Activated CD8-positive, alpha-beta T cell treated with anti-CD3 and anti-CD28 coated beads, Interleukin-2, amount 10 ng/mL, durations not matched to agents 7 days and 5 days (primary cell): Measurements from ENCODE around the gene USHBP1. TPM values are rescaled to one million over a fixed set of nuclear protein-coding genes. Genes with fewer than 3 reads are reported as not detected.

Experiments used
- ATAC-seq: fragments of 150-1000 bp; cut with Tn5 transposase; one replicate; pipeline ENCODE4 v1.10.0; 2021; ENCODE audit warnings: moderate library complexity
- CTCF ChIA-PET: fragments of 350-600 bp; sonication (Branson Sonifier 250); formaldehyde crosslinking; loops from one replicate; lab custom pipeline; 2021; ENCODE audit warnings: antibody characterized with exemption; lab: Charles Lee
- POLR2A ChIA-PET: fragments of 350-600 bp; sonication (Branson Sonifier 250); formaldehyde crosslinking; loops from one replicate; lab custom pipeline; 2021; ENCODE audit warnings: antibody characterized with exemption; lab: Charles Lee
- DNase-seq: peaks from one replicate; pipeline ENCODE4 v3.0.0-alpha.2; 2020
- H3K27ac Mint-ChIP-seq: one replicate; pipeline ENCODE4 v1.8.0; 2021; ENCODE audit warnings: mild to moderate bottlenecking, mixed read lengths
- H3K27me3 Mint-ChIP-seq: one replicate; pipeline ENCODE4 v1.8.0; 2021; ENCODE audit warnings: low read depth, mixed read lengths
- H3K36me3 Mint-ChIP-seq: one replicate; pipeline ENCODE4 v1.8.0; 2021; ENCODE audit warnings: low read depth, mixed read lengths
- H3K4me1 Mint-ChIP-seq: one replicate; pipeline ENCODE4 v1.8.0; 2021; ENCODE audit warnings: low read depth, mixed read lengths
- H3K4me3 Mint-ChIP-seq: one replicate; pipeline ENCODE4 v1.8.0; 2021; ENCODE audit warnings: mild to moderate bottlenecking, mixed read lengths
- H3K9me3 Mint-ChIP-seq: one replicate; pipeline ENCODE4 v1.8.0; 2022; ENCODE audit warnings: mixed read lengths; ENCODE audit not compliant: insufficient read depth
- total RNA-seq, 2 experiments: library from RNA; stranded (reverse); gene quantifications; one replicate each; pipeline ENCODE4 v1.2.3, GENCODE V29; 2021

The USHBP1 gene
- total RNA-seq, 2 experiments from 2014 or later: not detected

GRCh38 chr19:17236811-17237543 is 27.6 kb downstream of the USHBP1 start:
- POLR2A ChIA-PET: no interaction called here
- no peaks in the 10 kb centered on the region for H3K9me3 Mint-ChIP-seq
- H3K27me3 Mint-ChIP-seq: no peaks in the 10 kb centered on the region
- H3K4me3 Mint-ChIP-seq: no peak overlapping the region
- H3K4me1 Mint-ChIP-seq: peaks cover 12% of the 10 kb centered on the region
- CTCF ChIA-PET: interaction anchor here (1.4 to 4.4 kb wide), 3 partner anchors 10 to 46 kb away, joined by 4 to 16 read pairs (median 13); partner anchors contain the start of gene BABAM1
- DNase-seq: no peak
- ATAC-seq: no peak
- H3K27ac Mint-ChIP-seq: no peak overlapping the region
- peaks cover 4% of the 10 kb centered on the region for H3K36me3 Mint-ChIP-seq

GRCh38 chr19:17235971-17236777 is 28.4 kb downstream of the USHBP1 start:
- ATAC-seq (no peak), DNase-seq (no peak)
- POLR2A ChIA-PET: interaction anchor here (0.8 to 2.0 kb wide), 6 partner anchors 10 to 160 kb away, joined by 3 to 14 read pairs (median 6); partner anchors contain the start of genes BABAM1, OCEL1 and USE1
- Mint-ChIP-seq H3K27ac (no peak overlapping the region), H3K4me1 (peaks cover 12% of the 10 kb centered on the region), H3K36me3 (peaks cover 6% of the 10 kb centered on the region), H3K9me3 (no peaks in the 10 kb centered on the region), H3K4me3 (peak overlapping the region; percentile 81), H3K27me3 (no peaks in the 10 kb centered on the region)
- CTCF ChIA-PET: interaction anchor here (1.0 to 4.4 kb wide), 15 partner anchors 10 to 169 kb away, joined by 3 to 16 read pairs (median 4); partner anchors contain the start of genes BABAM1 and OCEL1

GRCh38 chr19:17235300-17235970 is 29.1 kb downstream of the USHBP1 start:
- ATAC-seq (peak; percentile 96), DNase-seq (peak; percentile 82)
- Mint-ChIP-seq H3K27ac (peak overlapping the region; percentile 49), H3K4me3 (peak overlapping the region; percentile 81), H3K9me3 (no peaks in the 10 kb centered on the region), H3K36me3 (peaks cover 11% of the 10 kb centered on the region), H3K4me1 (peaks cover 12% of the 10 kb centered on the region), H3K27me3 (no peaks in the 10 kb centered on the region)
- POLR2A ChIA-PET: interaction anchor here (0.8 to 2.0 kb wide), 7 partner anchors 9 to 159 kb away, joined by 3 to 14 read pairs (median 4); partner anchors contain the start of genes BABAM1, OCEL1 and USE1
- CTCF ChIA-PET: interaction anchor here (0.7 to 4.4 kb wide), 16 partner anchors 9 to 168 kb away, joined by 3 to 16 read pairs (median 4); partner anchors contain the start of genes BABAM1 and OCEL1

GRCh38 chr19:17234911-17235299 is 29.6 kb downstream of the USHBP1 start:
- H3K27ac Mint-ChIP-seq: peak overlapping the region; percentile 49
- H3K9me3 Mint-ChIP-seq: no peaks in the 10 kb centered on the region
- no peaks in the 10 kb centered on the region for H3K27me3 Mint-ChIP-seq
- H3K4me1 Mint-ChIP-seq: peaks cover 12% of the 10 kb centered on the region
- peak; percentile 63 for ATAC-seq
- peak overlapping the region; percentile 81 for H3K4me3 Mint-ChIP-seq
- ChIA-PET CTCF (interaction anchor here (0.7 to 4.4 kb wide), 17 partner anchors 9 to 168 kb away, joined by 3 to 16 read pairs (median 4); partner anchors contain the start of genes BABAM1 and OCEL1), POLR2A (interaction anchor here (0.8 to 2.0 kb wide), 8 partner anchors 8 to 158 kb away, joined by 3 to 14 read pairs (median 5); partner anchors contain the start of genes ANKLE1, BABAM1, OCEL1 and USE1)
- H3K36me3 Mint-ChIP-seq: peaks cover 12% of the 10 kb centered on the region
- peak; percentile 73 for DNase-seq

GRCh38 chr19:17232258-17232657 is 32.3 kb downstream of the USHBP1 start:
- ChIA-PET POLR2A (interaction anchor here (0.6 kb wide), 1 partner anchor 28 kb away, joined by 3 read pairs; no protein-coding TSS in a partner anchor), CTCF (no interaction called here)
- peaks cover 12% of the 10 kb centered on the region for H3K4me1 Mint-ChIP-seq
- DNase-seq: no peak
- no peaks in the 10 kb centered on the region for H3K27me3 Mint-ChIP-seq
- no peaks in the 10 kb centered on the region for H3K9me3 Mint-ChIP-seq
- no peak overlapping the region for H3K27ac Mint-ChIP-seq
- no peak for ATAC-seq
- no peak overlapping the region for H3K4me3 Mint-ChIP-seq
- H3K36me3 Mint-ChIP-seq: peaks cover 16% of the 10 kb centered on the region

- no peaks in the 10 kb centered on the region for H3K9me3 Mint-ChIP-seq
- ChIA-PET CTCF (no interaction called here), POLR2A (no interaction called here)
- H3K4me3 Mint-ChIP-seq: no peak overlapping the region
- no peak overlapping the region for H3K27ac Mint-ChIP-seq
- no peak for ATAC-seq
- DNase-seq: no peak
- H3K4me1 Mint-ChIP-seq: peaks cover 18% of the 10 kb centered on the region
- H3K36me3 Mint-ChIP-seq: peaks cover 19% of the 10 kb centered on the region
- H3K27me3 Mint-ChIP-seq: no peaks in the 10 kb centered on the region
Observed at GRCh38 chr19:17229890-17230289, 34.7 kb downstream of the USHBP1 start.

- Mint-ChIP-seq H3K27ac (no peak overlapping the region), H3K36me3 (peaks cover 19% of the 10 kb centered on the region), H3K4me3 (no peak overlapping the region), H3K27me3 (no peaks in the 10 kb centered on the region), H3K9me3 (no peaks in the 10 kb centered on the region), H3K4me1 (peaks cover 8% of the 10 kb centered on the region)
- CTCF ChIA-PET: interaction anchor here (0.7 to 1.1 kb wide), 2 partner anchors 32 to 156 kb away, joined by 3 read pairs; no protein-coding TSS in a partner anchor
- DNase-seq (no peak), ATAC-seq (no peak)
- POLR2A ChIA-PET: interaction anchor here (0.6 to 2.7 kb wide), 2 partner anchors 44 to 51 kb away, joined by 5 to 11 read pairs; no protein-coding TSS in a partner anchor
Observed at GRCh38 chr19:17227798-17228367, 36.7 kb downstream of the USHBP1 start.

GRCh38 chr19:17226002-17226933 is 38.3 kb downstream of the USHBP1 start, which contains the start of gene OCEL1:
TSS of gene OCEL1 (plus strand) at chr19:17226226. CDS start at chr19:17226248, 22 bp downstream.
- ChIA-PET CTCF (interaction anchor here (0.7 to 2.7 kb wide), 4 partner anchors 8 to 56 kb away, joined by 4 to 16 read pairs (median 6); partner anchors contain the start of gene USE1), POLR2A (interaction anchor here (0.6 to 2.7 kb wide), 14 partner anchors 8 to 1850 kb away, joined by 3 to 35 read pairs (median 4); partner anchors contain the start of genes ANO8, BABAM1 and USE1)
- H3K27ac Mint-ChIP-seq: peak within 1 kb of the TSS; percentile 96
- H3K4me1 Mint-ChIP-seq: peaks cover 8% of the 10 kb centered on the region
- peaks cover 13% of the 10 kb centered on the region for H3K36me3 Mint-ChIP-seq
- peak; percentile 98 for DNase-seq
- peak; percentile 95 for ATAC-seq
- no peaks in the 10 kb centered on the region for H3K9me3 Mint-ChIP-seq
- H3K4me3 Mint-ChIP-seq: peak within 1 kb of the TSS; percentile 82
- no peaks in the 10 kb centered on the region for H3K27me3 Mint-ChIP-seq

GRCh38 chr19:17225053-17225452 is 39.5 kb downstream of the USHBP1 start:
- Mint-ChIP-seq H3K9me3 (no peaks in the 10 kb centered on the region), H3K36me3 (peaks cover 7% of the 10 kb centered on the region), H3K27me3 (no peaks in the 10 kb centered on the region), H3K27ac (no peak overlapping the region), H3K4me1 (peaks cover 10% of the 10 kb centered on the region), H3K4me3 (no peak overlapping the region)
- ChIA-PET CTCF (interaction anchor here (2.7 kb wide), 1 partner anchor 10 kb away, joined by 16 read pairs; no protein-coding TSS in a partner anchor), POLR2A (interaction anchor here (0.6 to 2.7 kb wide), 3 partner anchors 24 to 42 kb away, joined by 3 to 11 read pairs (median 9); partner anchors contain the start of gene BABAM1)
- ATAC-seq (no peak), DNase-seq (no peak)
